Tibial artery (tissue), 4 donors: ENCODE measurements around the gene HDAC7.

ENCODE experiments used
- DNase-seq, 2 donors: peaks; one replicate each; pipeline ENCODE4 v3.0.0-alpha.2; 2019
- H3K27ac ChIP-seq, 2 donors: fragments of 200-600 bp; sonication (generic) in 1 of 2; 1 replicate in 1 of 2; 2 replicates in 1 of 2; pipeline ENCODE4 v1.5.1; 2018 to 2019; ENCODE audit warnings: mild to moderate bottlenecking in 1 of 2
- H3K27me3 ChIP-seq, 2 donors: fragments of 200-600 bp; sonication (generic) in 1 of 2; one replicate each; pipeline versions ENCODE4 v1.5.1 to v1.6.0; 2016 to 2019
- H3K36me3 ChIP-seq, 3 donors: fragments of 200-600 bp; sonication (generic) in 2 of 3; one replicate each; pipeline ENCODE4 v1.5.1; 2016 to 2019; ENCODE audit warnings: mild to moderate bottlenecking in 2 of 3
- H3K4me1 ChIP-seq, 4 donors: fragments of 200-600 bp; sonication (generic) in 2 of 4; 1 replicate in 3 of 4; 2 replicates in 1 of 4; pipeline ENCODE4 v1.5.1; 2016 to 2019
- H3K4me3 ChIP-seq, 2 donors: fragments of 200-600 bp; sonication (generic) in 1 of 2; 1 replicate in 1 of 2; 2 replicates in 1 of 2; pipeline ENCODE4 v1.5.1; 2018 to 2019; ENCODE audit warnings: mild to moderate bottlenecking in 2 of 2
- H3K9me3 ChIP-seq, 3 donors: fragments of 200-600 bp; sonication (generic) in 1 of 3; one replicate each; pipeline ENCODE4 v1.5.1; 2016 to 2019
- intact Hi-C: fragments of 100-400 bp; cut with DNase I; formaldehyde crosslinking; loops from one replicate; pipeline ENCODE4 v1.15.0; 2023; ENCODE audit warnings: low total_unique reads
- TF ChIP-seq, protein P1 (sequence below), 2 experiments: fragments of 200-600 bp in 1 of 2; fragments of 450-650 bp in 1 of 2; IDR thresholded peaks; one replicate each; pipeline ENCODE4 v1.5.1; 2017 to 2019; ENCODE audit warnings: antibody characterized with exemption in 2 of 2, mild to moderate bottlenecking in 1 of 2, moderate library complexity in 1 of 2

HDAC7 gene

DNA sequence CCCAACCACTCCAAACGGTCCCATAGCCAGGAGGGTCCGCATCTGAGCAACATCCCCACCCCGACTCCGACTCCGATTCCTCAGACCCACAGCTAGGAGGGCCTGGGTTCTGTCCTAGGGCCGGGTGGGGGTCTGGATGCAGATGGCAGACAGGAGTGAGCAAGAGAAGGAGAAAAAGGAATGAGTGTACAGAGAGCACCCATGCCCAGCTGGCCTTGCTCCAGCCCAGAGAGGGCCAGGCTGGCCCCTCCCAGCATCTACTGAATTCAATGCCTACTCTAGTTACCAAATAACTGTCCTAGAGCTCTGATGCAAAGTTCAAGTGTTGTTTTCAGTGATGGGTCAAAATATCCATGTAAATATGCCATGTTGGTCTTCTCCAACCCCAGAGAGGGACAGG lies 44.3 kb upstream of the HDAC7 start:
- Histone ChIP-seq H3K27ac (no peak overlapping the region), H3K36me3 (peaks cover 0 to 19% (median 0%) of the 10 kb centered on the region in 3 donors)

DNA sequence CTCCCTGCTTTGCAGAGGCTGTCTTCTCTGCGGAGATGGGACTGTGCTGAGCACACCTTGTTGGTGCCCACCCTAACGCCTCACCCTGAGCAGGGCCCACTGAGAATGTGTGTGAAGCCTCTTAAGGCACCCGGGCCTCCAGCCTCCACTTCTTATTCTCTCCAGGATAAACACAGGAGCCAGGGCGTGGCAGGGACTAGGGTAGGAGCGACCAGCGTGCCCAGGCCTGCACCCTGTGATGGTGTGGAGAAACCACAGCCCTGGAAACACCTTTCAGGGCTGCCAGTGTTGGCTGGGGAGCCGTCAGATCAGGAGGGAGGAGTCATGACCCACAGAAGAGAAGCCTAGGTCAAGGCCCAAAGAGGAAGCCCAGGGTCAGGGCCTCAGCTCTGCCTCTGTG lies 43.8 kb upstream of the HDAC7 start:
- Histone ChIP-seq H3K4me3 (no peak overlapping the region), H3K9me3 (no peaks in the 10 kb centered on the region), H3K36me3 (peaks cover 0 to 19% (median 0%) of the 10 kb centered on the region in 3 donors), H3K27ac (no peak overlapping the region), H3K27me3 (no peaks in the 10 kb centered on the region), H3K4me1 (peaks cover 0 to 10% (median 7%) of the 10 kb centered on the region in 4 donors)
- TF ChIP-seq, protein P1, sequence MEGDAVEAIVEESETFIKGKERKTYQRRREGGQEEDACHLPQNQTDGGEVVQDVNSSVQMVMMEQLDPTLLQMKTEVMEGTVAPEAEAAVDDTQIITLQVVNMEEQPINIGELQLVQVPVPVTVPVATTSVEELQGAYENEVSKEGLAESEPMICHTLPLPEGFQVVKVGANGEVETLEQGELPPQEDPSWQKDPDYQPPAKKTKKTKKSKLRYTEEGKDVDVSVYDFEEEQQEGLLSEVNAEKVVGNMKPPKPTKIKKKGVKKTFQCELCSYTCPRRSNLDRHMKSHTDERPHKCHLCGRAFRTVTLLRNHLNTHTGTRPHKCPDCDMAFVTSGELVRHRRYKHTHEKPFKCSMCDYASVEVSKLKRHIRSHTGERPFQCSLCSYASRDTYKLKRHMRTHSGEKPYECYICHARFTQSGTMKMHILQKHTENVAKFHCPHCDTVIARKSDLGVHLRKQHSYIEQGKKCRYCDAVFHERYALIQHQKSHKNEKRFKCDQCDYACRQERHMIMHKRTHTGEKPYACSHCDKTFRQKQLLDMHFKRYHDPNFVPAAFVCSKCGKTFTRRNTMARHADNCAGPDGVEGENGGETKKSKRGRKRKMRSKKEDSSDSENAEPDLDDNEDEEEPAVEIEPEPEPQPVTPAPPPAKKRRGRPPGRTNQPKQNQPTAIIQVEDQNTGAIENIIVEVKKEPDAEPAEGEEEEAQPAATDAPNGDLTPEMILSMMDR (IDR thresholded peaks at IDR 0.05) = no peak
- intact Hi-C loops = no loop called here
- peak in 1 of 2 donors; percentile 29 for DNase-seq

More for the DNA sequence above, 44.3 kb upstream of the HDAC7 start:
- H3K4me1 ChIP-seq = peaks cover 0 to 11% (median 7%) of the 10 kb centered on the region in 4 donors
- DNase-seq = peak in 1 of 2 donors; percentile 43
- no peak overlapping the region for H3K4me3 ChIP-seq
- TF ChIP-seq, protein P1 (IDR thresholded peaks at IDR 0.05) = no peak
- intact Hi-C loops = no loop called here
- no peaks in the 10 kb centered on the region for H3K9me3 ChIP-seq
- H3K27me3 ChIP-seq = no peaks in the 10 kb centered on the region

DNA sequence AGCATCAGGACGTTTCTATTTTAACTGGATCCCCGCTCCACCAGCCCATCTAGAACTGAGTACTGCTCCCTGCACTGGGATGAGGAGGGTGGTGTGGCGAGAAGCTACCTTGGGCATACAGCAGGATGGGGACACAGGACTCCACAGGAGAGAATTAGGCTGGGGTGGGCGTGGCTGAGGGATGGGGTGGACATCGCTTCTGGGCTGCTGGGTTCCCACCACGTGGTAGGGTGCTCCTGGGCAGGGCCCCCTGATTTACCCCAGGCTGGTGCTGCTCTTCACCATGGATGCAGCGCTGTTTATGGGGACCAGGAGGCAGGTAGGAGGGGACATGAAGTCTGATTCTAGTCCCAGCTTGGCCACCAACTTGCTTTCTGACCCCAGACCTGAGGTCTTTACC lies 43.2 kb upstream of the HDAC7 start:
- H3K4me3 ChIP-seq = no peak overlapping the region
- H3K27ac ChIP-seq = no peak overlapping the region
- no peak for DNase-seq
- intact Hi-C loops = no loop called here
- peaks cover 0 to 5% (median 3%) of the 10 kb centered on the region in 4 donors for H3K4me1 ChIP-seq
- peaks cover 0 to 19% (median 0%) of the 10 kb centered on the region in 3 donors for H3K36me3 ChIP-seq
- TF ChIP-seq, protein P1 (IDR thresholded peaks at IDR 0.05) = no peak
- no peaks in the 10 kb centered on the region for H3K9me3 ChIP-seq
- H3K27me3 ChIP-seq = no peaks in the 10 kb centered on the region

DNA sequence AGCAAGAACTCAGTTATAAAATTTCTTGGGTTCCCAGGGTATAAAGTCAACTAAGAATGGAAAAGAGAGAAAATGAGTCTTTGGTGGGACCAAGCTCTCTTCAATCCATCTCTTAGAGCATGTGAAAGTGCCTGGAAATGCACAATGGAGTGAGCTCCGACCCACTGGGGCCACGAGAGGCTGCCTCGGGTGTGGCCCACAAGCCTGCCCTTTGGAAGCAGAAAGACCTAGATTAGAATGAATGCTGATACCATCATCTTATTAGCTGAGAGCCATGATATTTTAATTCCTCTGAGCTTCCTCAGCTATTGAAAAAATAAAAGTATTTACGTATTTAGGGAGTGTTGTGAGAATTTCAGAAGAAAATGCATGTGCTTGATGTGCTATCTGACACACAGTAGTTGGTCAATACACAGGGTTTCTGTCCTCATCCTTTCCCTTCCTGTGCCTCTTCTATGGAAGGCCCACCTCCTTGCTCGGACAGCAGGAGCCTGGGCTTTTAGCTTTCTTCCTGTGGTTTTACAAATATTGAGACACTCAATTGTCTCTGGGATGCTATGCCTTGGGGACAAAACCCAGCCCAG lies 42.6 kb upstream of the HDAC7 start:
- peak in 1 of 2 donors; percentile 9 for DNase-seq

GRCh38 chr12:47860873-47861272 lies 41.2 kb upstream of the HDAC7 start:
- DNase-seq = no peak
- Histone ChIP-seq H3K27ac (no peak overlapping the region), H3K27me3 (no peaks in the 10 kb centered on the region), H3K4me1 (no peaks in the 10 kb centered on the region), H3K36me3 (peaks cover 0 to 30% (median 0%) of the 10 kb centered on the region in 3 donors), H3K4me3 (no peak overlapping the region), H3K9me3 (no peaks in the 10 kb centered on the region)
- intact Hi-C loops = no loop called here
- TF ChIP-seq, protein P1 (IDR thresholded peaks at IDR 0.05) = no peak

More for the DNA sequence above, 42.6 kb upstream of the HDAC7 start:
- TF ChIP-seq, protein P1 (IDR thresholded peaks at IDR 0.05) = no peak
- Histone ChIP-seq H3K9me3 (no peaks in the 10 kb centered on the region), H3K27ac (no peak overlapping the region), H3K27me3 (no peaks in the 10 kb centered on the region), H3K4me1 (no peaks in the 10 kb centered on the region), H3K4me3 (no peak overlapping the region), H3K36me3 (peaks cover 0 to 23% (median 0%) of the 10 kb centered on the region in 3 donors)
- intact Hi-C loops = no loop called here
